Measurements from ENCODE around the gene ZMIZ1.

Gene ZMIZ1

DNA sequence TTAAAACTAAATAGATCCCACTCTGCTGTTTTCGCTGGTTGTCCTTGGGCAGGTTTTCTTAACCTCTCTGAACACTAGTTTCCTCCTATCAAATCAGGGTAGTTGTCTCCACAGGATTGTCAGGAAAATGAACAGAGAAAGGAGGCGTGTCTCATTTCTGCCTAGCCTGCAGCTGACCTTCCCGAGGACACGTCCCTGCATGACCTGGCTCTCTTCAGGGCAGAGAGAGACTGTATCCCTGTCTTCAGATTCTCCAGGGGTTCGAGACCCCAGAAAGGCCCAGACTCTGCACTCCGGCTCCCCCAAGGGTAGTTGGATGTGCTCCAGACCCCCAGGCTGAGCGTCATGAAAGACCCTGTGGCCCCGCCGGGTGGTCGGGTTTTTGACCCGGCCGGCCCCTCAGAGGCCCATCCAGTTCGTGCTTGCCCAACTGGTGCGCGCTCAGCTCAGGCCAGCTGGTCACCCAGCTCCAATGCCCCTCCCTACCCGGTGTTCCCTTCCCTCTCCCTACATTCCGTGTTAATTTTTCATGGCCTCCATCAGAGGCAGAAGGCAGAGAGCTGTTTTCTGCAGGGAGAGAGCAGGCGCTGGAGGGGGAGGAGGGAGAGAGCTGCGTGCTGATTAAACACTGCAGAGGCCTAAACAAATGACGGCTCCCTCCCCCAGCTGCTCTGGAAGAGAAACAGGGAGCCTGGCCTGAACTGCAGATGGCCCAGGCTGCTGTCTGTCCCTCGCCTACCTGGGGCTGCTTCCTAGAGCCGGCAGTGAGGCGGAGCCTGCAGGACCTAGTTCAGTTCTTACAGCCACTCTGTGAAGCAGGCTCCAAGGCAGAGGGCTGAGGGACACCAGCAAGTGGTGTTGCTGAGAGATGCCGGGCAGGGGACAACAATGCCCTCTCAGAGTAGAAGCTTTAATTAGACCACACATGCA lies 192.3 kb downstream of the ZMIZ1 start:
- Histone ChIP-seq H3K4me1 (ENCODE audit: low read depth, poor library complexity, severe bottlenecking) (peaks cover 55% of the 10 kb centered on the region), H4K20me1 (ENCODE audit: insufficient read depth) (peaks cover 14% of the 10 kb centered on the region; the same call in 1 of the 2 replicates), H3K27ac (no peak overlapping the region), H3K4me2 (no peak overlapping the region), H3K27me3 (ENCODE audit: insufficient read depth, low read depth) (no peaks in the 10 kb centered on the region), H3K79me2 (ENCODE audit: insufficient read depth, low read depth) (peaks cover 67% of the 10 kb centered on the region), H3K4me3 (IDR thresholded peaks at IDR 0.05; ENCODE audit: insufficient read depth, low read depth, low read length) (no peak overlapping the region), H2AFZ (ENCODE audit: low read depth) (no peak overlapping the region), H3K36me3 (ENCODE audit: insufficient read depth) (no peaks in the 10 kb centered on the region), H3K9ac (no peak overlapping the region)
- TF ChIP-seq, protein P1, sequence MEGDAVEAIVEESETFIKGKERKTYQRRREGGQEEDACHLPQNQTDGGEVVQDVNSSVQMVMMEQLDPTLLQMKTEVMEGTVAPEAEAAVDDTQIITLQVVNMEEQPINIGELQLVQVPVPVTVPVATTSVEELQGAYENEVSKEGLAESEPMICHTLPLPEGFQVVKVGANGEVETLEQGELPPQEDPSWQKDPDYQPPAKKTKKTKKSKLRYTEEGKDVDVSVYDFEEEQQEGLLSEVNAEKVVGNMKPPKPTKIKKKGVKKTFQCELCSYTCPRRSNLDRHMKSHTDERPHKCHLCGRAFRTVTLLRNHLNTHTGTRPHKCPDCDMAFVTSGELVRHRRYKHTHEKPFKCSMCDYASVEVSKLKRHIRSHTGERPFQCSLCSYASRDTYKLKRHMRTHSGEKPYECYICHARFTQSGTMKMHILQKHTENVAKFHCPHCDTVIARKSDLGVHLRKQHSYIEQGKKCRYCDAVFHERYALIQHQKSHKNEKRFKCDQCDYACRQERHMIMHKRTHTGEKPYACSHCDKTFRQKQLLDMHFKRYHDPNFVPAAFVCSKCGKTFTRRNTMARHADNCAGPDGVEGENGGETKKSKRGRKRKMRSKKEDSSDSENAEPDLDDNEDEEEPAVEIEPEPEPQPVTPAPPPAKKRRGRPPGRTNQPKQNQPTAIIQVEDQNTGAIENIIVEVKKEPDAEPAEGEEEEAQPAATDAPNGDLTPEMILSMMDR (conservative IDR thresholded peaks at IDR 0.05; ENCODE audit: low read depth, low read length), result no peak

DNA sequence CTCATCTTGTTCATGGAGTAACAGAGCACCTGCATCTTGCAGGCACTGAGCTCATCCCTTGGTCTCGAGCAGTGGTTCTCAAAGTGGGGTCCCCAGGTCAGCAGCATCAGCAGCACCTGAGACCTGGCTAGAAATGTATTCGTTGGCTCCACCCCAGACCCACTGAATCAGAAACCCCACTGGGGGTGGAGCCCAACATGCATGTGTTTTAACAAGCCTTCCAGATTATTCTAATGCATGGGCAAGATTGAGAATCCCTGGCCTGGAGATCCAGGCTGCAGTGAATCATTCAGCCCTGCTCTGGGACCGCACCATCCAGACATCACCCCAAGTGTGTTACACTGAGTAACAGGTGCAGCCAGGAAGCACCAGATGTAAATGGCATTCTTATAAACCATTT lies 193.4 kb downstream of the ZMIZ1 start:
- no peaks in the 10 kb centered on the region for H3K36me3 ChIP-seq (ENCODE audit: insufficient read depth)
- TF ChIP-seq, protein P1 (conservative IDR thresholded peaks at IDR 0.05; ENCODE audit: low read depth, low read length), result no peak
- H2AFZ ChIP-seq (ENCODE audit: low read depth), result no peak overlapping the region
- no peak overlapping the region for H3K9ac ChIP-seq
- H3K4me3 ChIP-seq (IDR thresholded peaks at IDR 0.05; ENCODE audit: insufficient read depth, low read depth, low read length), result no peak overlapping the region
- H3K4me1 ChIP-seq (ENCODE audit: low read depth, poor library complexity, severe bottlenecking), result peaks cover 46% of the 10 kb centered on the region
- H4K20me1 ChIP-seq (ENCODE audit: insufficient read depth), result peaks cover 5% of the 10 kb centered on the region; the same call in 1 of the 2 replicates
- H3K79me2 ChIP-seq (ENCODE audit: insufficient read depth, low read depth), result peaks cover 66% of the 10 kb centered on the region
- H3K27me3 ChIP-seq (ENCODE audit: insufficient read depth, low read depth), result no peaks in the 10 kb centered on the region
- H3K27ac ChIP-seq, result no peak overlapping the region
- no peak overlapping the region for H3K4me2 ChIP-seq

DNA sequence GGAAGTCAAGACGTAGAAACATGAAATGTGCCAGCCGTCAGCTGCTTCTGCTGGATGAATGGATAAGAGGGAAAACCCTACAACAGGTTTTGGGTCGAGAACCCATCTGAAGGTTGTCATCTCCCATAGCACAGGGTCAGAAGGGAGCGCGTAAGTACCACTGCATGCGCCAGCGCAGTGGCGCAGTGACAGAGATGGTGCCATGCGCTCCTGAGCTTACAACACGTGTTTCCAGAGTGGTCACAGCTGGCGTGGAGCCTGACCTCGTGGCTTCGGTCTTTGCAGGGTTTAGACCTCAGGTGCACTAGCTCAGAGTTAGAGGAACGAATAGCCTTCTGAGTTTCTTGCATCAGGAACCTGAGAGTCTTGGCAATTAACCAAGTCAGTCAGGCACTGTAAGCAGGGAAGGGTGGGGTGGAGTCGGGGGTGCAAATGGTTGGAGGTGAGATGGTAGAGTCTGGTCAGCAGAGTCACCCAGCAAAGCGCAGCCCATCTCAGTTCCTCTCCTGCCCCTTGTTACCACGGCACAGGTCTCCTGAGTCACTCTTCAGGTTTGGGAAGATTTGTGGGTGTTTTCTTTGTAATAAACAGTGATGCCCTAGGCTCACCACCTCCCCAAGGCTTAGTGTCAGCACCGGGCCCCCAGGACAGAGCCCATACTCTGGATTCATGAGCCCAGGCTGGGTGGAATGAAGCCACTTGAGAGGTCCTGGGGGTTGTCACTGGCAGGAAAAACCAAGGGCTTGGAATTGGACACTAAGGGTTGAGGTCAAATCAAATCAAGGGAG lies 194.4 kb downstream of the ZMIZ1 start:
- no peak overlapping the region for H2AFZ ChIP-seq (ENCODE audit: low read depth)
- H3K27me3 ChIP-seq (ENCODE audit: insufficient read depth, low read depth), result no peaks in the 10 kb centered on the region
- H4K20me1 ChIP-seq (ENCODE audit: insufficient read depth), result peaks cover 5% of the 10 kb centered on the region; the same call in 1 of the 2 replicates
- H3K4me3 ChIP-seq (IDR thresholded peaks at IDR 0.05; ENCODE audit: insufficient read depth, low read depth, low read length), result no peak overlapping the region
- no peak overlapping the region for H3K9ac ChIP-seq
- no peaks in the 10 kb centered on the region for H3K36me3 ChIP-seq (ENCODE audit: insufficient read depth)
- peaks cover 36% of the 10 kb centered on the region for H3K4me1 ChIP-seq (ENCODE audit: low read depth, poor library complexity, severe bottlenecking)
- no peak overlapping the region for H3K4me2 ChIP-seq
- no peak overlapping the region for H3K27ac ChIP-seq
- peaks cover 65% of the 10 kb centered on the region for H3K79me2 ChIP-seq (ENCODE audit: insufficient read depth, low read depth)
- TF ChIP-seq, protein P1 (conservative IDR thresholded peaks at IDR 0.05; ENCODE audit: low read depth, low read length), result no peak

DNA sequence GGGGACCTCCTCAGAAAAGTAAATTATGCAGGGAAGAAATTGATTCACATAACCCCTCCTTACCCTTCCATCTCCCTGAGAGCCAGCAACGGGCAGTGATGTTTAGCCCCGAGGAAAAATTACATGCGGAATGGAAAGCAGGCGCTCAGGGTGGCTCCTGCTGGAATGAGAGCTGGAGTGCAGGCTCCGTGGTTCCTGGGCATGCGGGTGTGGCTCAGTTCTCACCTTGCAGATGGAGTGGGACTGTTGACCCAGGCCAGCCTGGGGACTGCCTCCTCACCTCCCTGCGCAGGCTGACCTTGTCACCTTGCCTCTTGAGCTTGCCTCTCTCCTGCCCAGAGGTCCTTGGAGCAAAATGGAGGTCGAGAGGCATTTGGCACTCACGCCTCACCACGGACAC lies 195.2 kb downstream of the ZMIZ1 start:
- no peaks in the 10 kb centered on the region for H3K27me3 ChIP-seq (ENCODE audit: insufficient read depth, low read depth)
- H3K4me3 ChIP-seq (IDR thresholded peaks at IDR 0.05; ENCODE audit: insufficient read depth, low read depth, low read length), result no peak overlapping the region
- no peak overlapping the region for H3K4me2 ChIP-seq
- no peak overlapping the region for H3K9ac ChIP-seq
- TF ChIP-seq, protein P1 (conservative IDR thresholded peaks at IDR 0.05; ENCODE audit: low read depth, low read length), result no peak
- H3K27ac ChIP-seq, result no peak overlapping the region
- H3K79me2 ChIP-seq (ENCODE audit: insufficient read depth, low read depth), result peaks cover 66% of the 10 kb centered on the region
- H3K36me3 ChIP-seq (ENCODE audit: insufficient read depth), result no peaks in the 10 kb centered on the region
- H2AFZ ChIP-seq (ENCODE audit: low read depth), result no peak overlapping the region
- H3K4me1 ChIP-seq (ENCODE audit: low read depth, poor library complexity, severe bottlenecking), result peaks cover 31% of the 10 kb centered on the region
- H4K20me1 ChIP-seq (ENCODE audit: insufficient read depth), result peaks cover 5% of the 10 kb centered on the region; the same call in 1 of the 2 replicates

Measured in KMS-11 (cell line).